AG20443 (cell line): ENCODE data around the gene TSPAN15.
"Not testable (repeated sequence)": the region's sequence is repeated elsewhere in the genome, so short reads cannot be mapped to it uniquely, and the experiment has no call there.

ENCODE experiments used
- DNase-seq: peaks from one replicate; pipeline ENCODE4 v3.0.0; 2012; ENCODE audit warnings: low spot score, mixed read lengths

TSPAN15 gene

GRCh38 chr10:69446650-69447151, 4.6 kb upstream of the TSPAN15 start:
- DNase-seq = peak; percentile 66

DNA sequence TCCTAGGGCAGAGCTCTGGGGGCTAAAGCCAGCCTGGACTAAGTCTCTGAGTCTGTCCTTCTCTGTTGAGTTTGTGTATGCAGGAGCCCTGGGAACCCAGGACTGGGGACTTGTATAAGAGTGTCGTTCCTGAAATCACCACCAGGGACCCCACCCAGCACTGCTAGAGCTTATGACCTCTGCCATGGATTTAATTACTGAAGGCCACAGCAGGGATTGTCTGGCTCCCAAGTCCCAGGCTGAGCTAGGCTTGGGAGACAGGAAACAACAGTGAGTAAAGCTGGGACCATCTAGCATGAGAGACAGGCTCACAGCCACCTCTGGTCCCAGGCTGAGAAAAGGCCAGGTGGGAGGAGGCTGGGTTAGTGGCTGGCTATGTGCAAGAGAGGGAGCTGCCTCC, 1.4 kb upstream of the TSPAN15 start:
- peak; percentile 48 for DNase-seq

DNA sequence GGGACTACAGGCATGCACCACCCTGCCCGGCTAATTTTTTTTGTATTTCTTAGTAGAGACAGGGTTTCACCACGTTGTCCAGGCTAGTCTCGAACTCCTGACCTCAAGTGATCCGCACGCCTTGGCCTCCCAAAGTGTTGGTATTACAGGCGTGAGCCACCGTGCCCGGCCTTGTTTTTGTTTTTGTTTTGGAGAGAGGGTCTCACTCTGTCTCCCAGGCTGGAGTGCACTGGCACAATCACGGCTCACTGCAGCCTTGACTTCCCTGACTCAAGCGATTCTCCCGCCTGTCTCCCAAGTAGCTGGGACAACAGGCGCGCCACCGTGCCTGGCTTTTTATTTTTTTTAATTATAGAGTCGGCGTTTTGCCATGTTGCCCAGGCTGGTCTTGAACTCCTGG, 870 bp upstream of the TSPAN15 start:
- DNase-seq = not testable (repeated sequence)

- no peak for DNase-seq
Measured at GRCh38 chr10:69451784-69452251, 553 bp downstream of the TSPAN15 start.

DNA sequence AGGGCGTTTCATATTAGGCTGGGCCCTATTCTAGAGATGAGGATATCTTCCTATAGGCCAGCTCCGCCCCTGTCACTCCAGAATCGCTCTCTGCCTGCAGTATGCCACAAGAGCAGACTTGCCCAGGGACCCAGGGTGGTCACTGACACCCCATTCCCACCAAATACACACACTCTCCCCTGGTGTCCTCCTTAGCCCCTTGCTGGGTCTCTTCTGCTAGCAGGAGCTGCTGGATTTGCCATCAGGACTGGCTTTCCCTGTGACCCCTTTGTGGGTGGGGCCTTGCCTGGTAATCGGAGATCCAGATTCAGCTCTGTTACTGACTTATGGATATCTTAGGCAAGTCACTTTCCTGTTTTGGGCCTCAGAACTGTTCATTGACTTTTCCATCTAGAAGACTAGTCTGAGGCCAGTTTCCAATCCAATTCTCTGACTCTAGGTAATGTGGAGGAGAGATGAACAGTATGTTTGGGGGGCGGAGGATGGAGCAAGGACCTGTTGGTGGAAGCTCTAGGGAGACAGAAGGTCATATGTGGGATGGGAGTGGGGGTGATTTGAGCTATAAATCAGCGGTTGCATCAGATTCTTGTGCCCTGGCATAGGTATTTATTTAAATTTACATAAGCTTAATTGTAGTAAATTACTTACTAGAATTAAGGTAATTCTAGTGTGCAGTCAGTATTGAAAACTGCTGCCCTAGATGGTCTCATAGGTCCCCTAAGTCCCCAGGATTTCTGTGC, 1.6 kb downstream of the TSPAN15 start:
- no peak for DNase-seq

DNA sequence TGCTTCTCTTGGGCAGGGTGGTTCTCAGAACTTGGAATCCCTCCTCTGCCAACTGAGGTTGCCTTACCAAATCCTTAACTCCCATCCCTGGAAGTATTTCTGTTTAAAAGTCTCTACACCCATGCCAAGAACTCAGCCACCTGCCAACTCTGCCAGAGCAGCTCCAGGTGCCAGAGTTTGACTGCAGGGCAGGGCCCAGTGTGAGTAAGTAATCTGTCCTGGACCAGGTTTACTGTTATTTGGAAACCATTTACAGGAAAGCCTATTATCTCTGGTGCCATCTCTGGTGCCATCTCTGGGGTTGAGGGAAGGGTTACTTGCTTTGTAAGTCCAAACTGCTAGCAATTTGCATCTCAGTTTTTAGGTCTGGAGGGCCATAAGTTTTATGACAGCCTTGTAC, 2.5 kb downstream of the TSPAN15 start:
- no peak for DNase-seq

DNA sequence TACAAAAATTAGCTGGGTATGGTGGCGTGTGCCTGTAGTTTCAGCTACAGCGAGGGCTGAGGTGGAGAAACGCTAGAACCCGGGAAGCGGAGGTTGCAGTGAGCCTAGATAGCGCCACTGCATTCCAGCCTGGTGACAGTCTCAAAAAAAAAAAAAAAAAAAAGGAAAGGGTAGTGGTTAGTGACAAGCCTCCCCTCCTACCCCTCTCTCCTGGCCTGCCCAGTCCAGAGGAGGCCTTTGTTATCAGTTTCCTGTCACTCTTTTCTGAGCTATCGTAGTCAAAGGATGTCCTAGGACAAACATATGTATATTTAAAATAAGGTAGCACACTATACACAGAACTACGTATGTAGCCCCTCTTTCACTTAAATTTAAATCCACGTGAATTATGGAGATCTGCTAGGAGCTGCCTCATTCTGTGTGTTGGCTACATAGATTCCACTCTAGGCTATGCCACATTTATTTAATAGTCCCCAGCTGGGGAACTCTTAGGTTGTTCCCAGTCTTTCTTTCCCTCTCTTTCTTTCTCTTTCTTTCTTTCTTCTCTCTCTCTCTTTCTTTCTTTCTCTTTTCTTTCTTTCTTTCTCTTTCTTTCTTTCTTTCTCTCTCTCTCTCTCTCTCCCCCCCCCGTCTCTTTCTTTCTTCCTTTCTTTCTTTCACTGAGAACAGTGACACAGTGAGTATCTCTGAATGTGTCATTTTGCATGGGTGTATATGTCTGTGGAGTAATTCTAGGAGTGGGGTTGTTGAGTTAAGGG, 3.9 kb downstream of the TSPAN15 start:
- DNase-seq = no peak

- no peak for DNase-seq
Measured at GRCh38 chr10:69456880-69457693, 5.8 kb downstream of the TSPAN15 start.

- DNase-seq = no peak
Measured at GRCh38 chr10:69457771-69458237, 6.5 kb downstream of the TSPAN15 start.

DNA sequence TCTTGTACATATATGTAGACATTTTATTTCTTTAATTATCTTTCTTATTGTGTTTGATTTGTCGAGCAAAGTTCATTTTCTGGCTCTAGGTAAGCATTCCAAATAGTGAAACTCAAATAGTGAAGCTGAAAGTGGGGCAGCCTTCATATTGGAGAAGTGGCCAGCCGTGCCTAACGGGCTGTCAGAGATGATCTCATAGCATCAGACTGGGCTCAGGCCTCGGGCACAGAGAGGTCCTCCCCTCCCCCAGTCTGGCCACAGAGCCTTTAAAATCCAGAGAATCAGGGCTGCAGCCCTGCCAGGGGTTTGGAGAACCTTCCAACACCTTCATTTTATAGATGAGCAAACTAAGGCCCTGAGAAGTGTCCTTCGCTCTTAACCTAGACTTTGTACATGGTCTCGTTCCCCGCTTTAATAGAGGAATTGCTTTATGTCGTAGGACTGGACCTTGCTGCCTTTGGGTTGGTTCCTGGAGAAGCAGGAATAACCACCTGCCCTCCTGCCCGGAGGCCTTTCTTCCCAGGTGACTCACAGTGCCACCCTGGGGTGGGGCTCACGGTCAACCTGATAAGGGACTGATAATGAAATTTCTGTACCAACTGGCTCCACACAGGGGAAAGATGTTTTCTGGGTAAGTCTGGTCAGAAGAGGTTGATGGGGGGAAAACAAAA, 7.3 kb downstream of the TSPAN15 start:
- no peak for DNase-seq

GRCh38 chr10:69459101-69459790, 8.0 kb downstream of the TSPAN15 start:
- no peak for DNase-seq

DNA sequence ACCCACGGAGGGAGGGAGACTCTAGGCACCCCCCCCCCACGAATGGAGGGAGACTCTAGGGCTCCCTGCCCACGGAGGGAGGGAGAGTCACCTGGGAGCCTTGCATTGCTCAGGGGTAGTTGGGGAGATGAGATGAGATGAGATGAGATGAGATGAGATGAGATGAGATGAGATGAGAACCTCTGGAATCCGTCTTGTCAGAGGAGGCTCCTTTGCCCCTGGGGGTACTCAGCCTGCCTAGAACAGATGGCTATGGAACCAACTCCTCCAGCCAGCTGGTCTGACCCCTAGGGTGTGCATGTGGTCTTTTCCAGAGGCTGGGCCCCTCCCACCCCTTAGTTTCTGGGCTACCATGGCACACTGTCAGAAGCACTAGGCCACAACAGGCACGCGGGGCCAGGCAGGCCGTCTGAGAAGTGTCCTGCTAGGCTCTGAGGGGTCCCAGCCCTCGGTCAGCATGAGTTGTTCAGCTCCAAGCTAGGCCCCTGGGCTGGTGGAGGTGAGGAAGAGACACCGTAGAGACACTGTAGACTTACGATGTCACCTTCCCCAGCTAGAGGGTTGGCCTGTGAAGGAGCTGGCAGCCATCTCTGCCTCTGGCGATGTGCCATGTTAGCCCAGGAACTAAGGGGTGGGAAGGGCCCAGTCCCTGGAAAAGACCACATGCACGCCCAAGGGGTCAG, 8.8 kb downstream of the TSPAN15 start:
- DNase-seq = no peak

GRCh38 chr10:69460576-69461242, 9.4 kb downstream of the TSPAN15 start:
- no peak for DNase-seq

GRCh38 chr10:69461243-69462025, 10.2 kb downstream of the TSPAN15 start:
- DNase-seq = no peak

DNA sequence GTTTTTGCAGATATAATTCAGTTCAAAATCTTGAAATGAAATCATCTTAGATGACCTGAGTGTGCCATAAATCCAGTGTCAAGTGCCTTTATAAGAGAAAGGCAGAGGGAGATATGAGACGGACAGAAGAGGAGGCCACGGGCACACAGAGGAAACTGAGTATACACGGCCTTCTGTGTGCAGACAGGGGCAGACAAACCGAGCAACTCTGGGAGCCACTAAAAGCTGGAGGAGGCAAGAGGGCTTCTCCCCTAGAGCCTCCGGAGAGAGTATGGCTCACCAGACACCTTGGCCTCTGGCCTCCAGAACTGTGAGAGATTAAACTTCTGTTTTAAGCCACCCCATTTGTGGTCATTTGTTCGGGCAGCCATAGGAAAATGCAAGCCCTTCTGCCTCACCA, 12.6 kb downstream of the TSPAN15 start:
- no peak for DNase-seq

GRCh38 chr10:69464401-69464800, 13.1 kb downstream of the TSPAN15 start:
- DNase-seq = no peak

GRCh38 chr10:69464801-69465401, 13.6 kb downstream of the TSPAN15 start:
- DNase-seq = peak; percentile 32

- no peak for DNase-seq
Measured at GRCh38 chr10:69465457-69466157, 14.3 kb downstream of the TSPAN15 start.
